AG10803 (cell line): ENCODE measurements around the gene ABTB2.

Experiments used
- DNase-seq: peaks from one replicate; pipeline ENCODE4 v3.0.0; 2010; ENCODE audit warnings: low read depth
- H3K4me3 ChIP-seq: 2 replicates; pipeline ENCODE4 v1.5.1; 2011; ENCODE audit warnings: mild to moderate bottlenecking, low read length, control low read depth
- CTCF ChIP-seq: conservative IDR thresholded peaks from 2 replicates; pipeline ENCODE4 v1.5.1; 2011; ENCODE audit warnings: mild to moderate bottlenecking, low read length, control low read depth, inconsistent platforms

The ABTB2 gene

GRCh38 chr11:34274712-34275398 lies 83.0 kb downstream of the ABTB2 start:
- no peak overlapping the region; the same call in 1 of the 2 replicates for H3K4me3 ChIP-seq
- TF ChIP-seq CTCF = no peak
- DNase-seq = peak; percentile 98

- TF ChIP-seq CTCF = no peak
- no peak for DNase-seq
These were observed 84.7 kb downstream of the ABTB2 start for GRCh38 chr11:34273099-34273498.

GRCh38 chr11:34271727-34272126 lies 86.1 kb downstream of the ABTB2 start:
- H3K4me3 ChIP-seq = no peak overlapping the region
- no peak for DNase-seq
- no peak for TF ChIP-seq CTCF

More at GRCh38 chr11:34273099-34273498, 84.7 kb downstream of the ABTB2 start:
- no peak overlapping the region for H3K4me3 ChIP-seq

GRCh38 chr11:34270711-34271110 lies 87.1 kb downstream of the ABTB2 start:
- TF ChIP-seq CTCF = no peak
- no peak for DNase-seq

GRCh38 chr11:34269694-34270245 lies 88.0 kb downstream of the ABTB2 start:
- no peak overlapping the region for H3K4me3 ChIP-seq
- no peak for TF ChIP-seq CTCF

More at GRCh38 chr11:34270711-34271110, 87.1 kb downstream of the ABTB2 start:
- no peak overlapping the region for H3K4me3 ChIP-seq

GRCh38 chr11:34268906-34269430 lies 88.8 kb downstream of the ABTB2 start:
- DNase-seq = no peak
- no peak for TF ChIP-seq CTCF
- no peak overlapping the region for H3K4me3 ChIP-seq

More at GRCh38 chr11:34269694-34270245, 88.0 kb downstream of the ABTB2 start:
- no peak for DNase-seq

GRCh38 chr11:34267417-34267816 lies 90.4 kb downstream of the ABTB2 start:
- no peak for TF ChIP-seq CTCF
- DNase-seq = no peak
- H3K4me3 ChIP-seq = no peak overlapping the region
